GM19438 (cell line): ENCODE data around the gene MYH16.
"Not testable (repeated sequence)": the region's sequence is repeated elsewhere in the genome, so short reads cannot be mapped to it uniquely, and the experiment has no call there.

ENCODE experiments used
- ATAC-seq: cut with Tn5 transposase; IDR thresholded peaks from one replicate; pipeline ENCODE4 v1.9.1; 2021; ENCODE audit warnings: low read depth; ENCODE audit not compliant: unreplicated experiment

The MYH16 gene

DNA sequence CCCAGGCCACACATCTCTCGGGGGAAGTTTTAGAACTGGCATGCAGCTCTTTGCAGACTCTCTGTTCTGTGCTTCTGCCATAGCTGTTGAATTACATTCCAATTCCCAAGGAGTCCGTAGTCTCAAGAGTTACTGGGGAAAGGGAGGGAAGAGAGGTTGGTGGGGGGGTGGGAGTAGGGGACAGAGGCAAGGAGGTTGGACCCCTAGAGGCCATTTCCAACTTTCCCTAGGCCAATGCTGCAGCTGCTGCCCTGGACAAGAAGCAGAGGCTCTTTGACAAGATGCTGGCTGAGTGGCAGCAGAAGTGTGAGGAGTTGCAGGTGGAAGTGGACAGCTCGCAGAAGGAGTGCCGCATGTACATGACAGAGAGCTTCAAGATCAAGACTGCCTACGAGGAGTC is 23.8 kb downstream of the MYH16 start:
- no peak for ATAC-seq

DNA sequence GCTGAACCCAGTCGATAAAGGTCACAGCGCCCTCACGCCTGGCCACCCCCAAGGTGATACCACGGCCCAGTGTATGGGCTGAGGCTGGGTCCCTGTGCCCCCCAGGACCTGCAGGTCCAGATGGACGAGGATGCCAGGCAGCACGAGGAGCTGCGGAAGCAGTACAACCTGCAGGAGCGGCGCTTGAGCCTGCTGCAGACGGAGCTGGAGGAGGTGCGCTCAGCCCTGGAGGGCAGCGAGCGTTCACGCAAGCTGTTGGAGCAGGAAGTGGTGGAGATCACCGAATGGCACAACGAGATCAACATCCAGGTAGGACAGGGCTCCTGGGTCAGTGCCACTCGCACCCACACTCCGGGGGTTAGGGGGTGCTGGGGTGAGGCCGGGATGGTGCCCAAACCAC is 28.9 kb downstream of the MYH16 start:
- no peak for ATAC-seq

DNA sequence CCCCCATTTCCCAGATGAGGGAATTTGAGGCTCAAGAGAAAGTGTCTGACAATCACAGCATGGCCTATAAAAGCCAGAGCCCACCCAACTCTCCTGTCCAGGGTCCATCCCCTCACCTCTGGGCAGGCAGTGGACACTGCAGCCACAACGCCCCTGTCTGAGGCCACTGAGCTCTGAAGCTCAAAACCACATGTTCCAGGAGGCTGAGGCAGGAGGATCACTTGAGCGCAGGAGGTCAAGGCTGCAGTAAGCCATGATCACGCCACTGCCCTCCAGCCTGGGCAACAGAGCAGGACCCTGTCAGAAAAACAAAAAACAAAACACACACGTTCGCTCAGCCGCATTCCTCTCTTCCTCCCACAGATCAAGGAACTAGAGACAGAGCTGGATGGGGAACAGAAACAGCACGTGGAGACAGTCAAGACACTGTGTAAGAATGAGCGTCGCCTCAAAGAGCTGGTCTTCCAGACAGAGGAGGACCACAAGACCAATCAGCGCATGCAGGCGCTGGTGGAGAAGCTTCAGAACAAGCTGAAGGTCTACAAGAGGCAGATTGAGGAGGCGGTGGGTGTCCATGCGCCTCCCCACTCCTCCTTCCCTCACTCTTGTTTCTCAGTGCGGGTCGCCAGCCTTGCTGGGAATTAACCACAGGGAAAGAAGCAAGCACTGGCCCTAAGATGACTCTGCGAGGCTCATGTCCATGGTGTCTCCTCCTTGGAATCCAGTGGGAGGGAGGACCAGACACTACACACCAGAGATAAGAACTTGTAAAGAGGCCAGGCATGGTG is 33.0 kb downstream of the MYH16 start:
- no peak for ATAC-seq

DNA sequence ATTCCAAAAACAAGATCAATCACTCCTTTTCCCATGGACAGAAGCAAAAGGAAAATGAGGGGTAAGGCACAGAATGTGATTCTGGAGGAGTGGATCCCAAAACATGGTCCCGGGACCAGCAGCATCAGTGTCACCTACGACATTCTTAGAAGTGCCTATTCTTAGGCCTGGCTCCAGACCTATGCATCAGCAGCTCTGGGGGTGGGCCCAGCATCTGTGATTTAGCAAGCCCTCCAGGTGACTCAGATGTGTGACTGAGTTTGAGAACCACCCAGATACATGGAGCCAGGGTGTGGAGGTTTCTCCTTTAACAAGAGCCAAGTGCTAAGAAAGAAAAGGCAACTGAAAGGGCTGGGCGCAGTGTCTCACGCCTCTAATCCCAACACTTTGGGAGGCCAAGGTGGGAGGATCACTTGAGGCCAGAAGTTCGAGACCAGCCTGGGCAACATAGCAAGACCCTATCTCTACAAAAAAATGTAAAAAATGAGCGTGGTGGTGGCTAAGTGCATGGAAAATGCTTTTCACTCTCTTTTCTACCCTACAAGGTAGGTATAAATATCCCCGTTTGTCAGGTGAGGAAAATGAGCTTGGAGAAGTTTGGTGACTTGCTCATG is 35.9 kb downstream of the MYH16 start:
- no peak for ATAC-seq

DNA sequence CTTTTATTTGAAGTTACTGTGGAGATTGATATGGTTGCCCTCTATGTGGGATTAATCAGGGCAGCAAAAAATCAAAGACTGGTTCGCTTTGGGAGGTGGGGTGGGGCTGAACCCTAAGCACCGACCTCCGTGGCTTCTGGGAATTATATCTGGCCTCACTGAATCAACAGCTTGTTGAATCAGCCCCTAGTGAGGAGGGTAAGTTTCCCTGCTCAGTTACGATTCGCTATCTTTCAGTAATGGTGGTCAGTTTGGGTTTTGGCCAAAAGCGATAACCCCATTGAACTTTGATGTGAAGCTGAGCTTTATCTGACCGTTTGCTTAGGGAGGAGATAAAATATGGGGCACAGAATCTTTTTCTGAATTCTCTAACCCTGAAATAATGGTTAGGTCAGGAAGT is 36.5 kb downstream of the MYH16 start:
- ATAC-seq = no peak

DNA sequence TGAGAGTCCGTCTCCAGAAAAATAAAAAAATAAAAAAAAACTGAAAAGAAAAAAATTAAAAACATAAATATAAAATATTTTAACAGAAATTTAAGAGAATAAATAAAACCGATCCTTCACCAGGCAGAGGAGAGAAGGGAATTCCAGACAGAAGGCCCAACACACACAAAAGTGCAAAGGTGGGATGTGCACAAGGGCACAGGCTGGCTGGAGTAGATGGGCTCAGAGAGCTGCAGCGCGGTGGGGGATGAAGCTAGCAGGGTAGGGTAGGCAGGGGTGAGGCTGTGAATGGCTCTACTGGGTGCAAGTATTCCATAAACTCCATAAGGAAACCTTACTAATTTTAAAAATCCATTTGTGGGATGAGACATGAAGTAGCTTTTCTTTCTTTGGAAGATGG is 37.4 kb downstream of the MYH16 start:
- no peak for ATAC-seq

DNA sequence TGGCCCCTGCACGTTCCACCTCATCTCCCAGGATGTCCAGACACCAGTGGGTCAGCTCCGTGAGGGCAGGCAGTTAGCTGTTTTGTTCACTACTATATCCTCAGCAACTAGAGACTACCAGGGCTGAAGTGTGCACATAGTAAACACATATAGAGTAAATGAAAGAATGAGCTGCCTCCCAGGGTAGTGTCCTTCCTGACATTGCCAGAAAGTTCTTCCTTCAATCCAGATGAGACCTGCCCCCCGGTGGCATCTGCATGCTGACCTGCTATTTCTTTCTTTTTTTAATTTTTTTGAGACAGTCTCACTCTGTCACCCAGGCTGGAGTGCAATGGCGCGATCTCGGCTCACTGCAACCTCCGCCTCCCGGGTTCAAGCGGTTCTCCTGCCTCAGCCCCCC is 39.1 kb downstream of the MYH16 start:
- no peak for ATAC-seq

DNA sequence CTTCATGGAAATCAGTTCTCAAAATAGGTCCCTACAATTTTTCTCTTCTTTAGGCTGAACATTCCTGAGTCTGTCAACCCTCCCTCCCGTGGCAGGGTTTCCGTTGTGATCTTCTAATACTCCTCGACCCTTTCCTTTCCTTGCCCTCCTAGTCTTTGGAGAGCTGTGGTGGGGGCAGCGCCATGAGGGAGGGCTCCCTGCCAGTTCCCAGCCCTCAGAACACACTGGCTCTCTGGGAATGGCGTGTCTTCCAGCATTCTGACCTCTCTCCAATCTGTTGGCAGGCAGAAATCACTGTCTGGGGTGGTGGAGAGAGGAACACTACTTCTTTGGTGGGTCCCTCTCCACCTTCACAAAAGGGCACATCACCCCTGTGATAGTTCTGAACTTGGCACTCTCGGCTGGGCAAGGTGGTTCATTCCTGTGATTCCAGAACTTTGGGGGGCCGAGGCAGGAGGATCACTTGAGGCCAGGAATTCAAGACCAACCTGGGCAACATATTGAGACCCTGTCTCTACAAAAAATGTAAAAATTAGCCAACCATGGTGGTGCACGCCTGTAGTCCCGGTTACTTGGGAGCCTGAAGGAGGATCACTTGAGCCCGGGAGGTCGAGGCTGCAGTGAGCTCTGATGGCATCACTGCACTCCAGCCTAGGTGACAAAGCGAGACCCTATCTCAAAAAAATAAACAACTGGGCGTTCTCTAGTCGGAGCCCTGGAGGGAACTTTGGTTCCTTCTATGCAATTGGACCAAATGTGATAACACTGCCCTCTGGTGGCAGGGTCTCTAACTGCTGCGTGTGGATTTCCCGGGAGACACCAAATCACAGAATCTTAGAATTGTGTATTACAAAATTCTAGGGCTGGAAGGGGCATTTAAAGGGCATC is 39.9 kb downstream of the MYH16 start:
- no peak for ATAC-seq

DNA sequence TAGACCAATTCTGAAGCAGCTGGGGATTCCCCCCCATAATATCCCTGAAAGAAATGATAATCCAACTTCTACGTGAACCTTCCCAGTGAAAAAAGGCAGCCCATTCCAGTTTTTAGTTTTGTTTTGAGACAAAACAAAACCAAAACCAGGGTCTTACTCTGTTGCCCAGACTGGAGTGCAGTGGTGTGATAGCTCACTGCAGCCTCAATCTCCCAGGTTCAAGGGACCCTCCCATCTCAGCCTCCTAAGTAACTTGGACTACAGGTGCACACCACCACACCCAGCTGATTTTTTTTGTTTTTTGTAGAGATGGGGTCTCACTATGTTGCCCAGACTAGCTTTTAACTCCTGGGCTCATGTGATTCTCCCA is 40.5 kb downstream of the MYH16 start:
- no peak for ATAC-seq

DNA sequence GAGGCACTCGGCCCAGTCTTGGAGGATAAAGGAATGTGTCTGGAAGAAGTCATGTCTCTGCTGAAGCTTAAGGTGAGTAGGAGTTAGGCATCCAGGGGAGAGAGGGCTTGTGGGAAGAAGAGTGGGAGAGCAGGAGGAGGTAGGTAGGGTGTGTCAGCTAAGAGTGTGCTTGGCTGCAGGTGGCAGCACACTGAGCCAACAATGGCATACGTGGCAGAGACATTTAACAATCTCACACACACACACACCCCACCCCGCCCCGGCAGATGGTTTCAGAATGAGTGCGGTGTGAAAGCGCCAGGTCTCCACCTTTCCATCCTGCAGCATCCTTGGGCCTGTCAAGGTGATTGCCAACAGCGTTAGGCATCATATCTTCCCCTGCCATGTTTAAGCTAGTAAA is 41.9 kb downstream of the MYH16 start:
- ATAC-seq = no peak

DNA sequence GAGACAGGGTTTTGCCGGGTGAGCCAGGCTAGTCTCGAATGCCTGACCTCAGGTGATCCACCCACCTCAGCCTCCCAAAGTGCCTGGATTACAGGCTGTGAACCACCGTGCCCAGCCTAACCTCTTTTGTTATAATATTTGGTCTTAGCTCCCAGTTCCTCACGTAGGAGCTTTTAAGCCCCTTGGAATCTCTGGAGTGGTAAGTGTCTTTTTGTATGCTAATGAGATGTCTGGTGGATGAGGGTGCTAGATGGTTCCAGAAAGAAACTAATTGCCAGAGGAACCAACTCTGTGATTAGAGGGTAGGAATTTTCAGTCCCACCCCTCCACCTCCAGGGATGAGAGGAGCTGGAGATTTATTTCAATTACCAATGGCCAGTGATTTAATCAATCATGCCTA is 47.7 kb downstream of the MYH16 start:
- ATAC-seq = no peak

DNA sequence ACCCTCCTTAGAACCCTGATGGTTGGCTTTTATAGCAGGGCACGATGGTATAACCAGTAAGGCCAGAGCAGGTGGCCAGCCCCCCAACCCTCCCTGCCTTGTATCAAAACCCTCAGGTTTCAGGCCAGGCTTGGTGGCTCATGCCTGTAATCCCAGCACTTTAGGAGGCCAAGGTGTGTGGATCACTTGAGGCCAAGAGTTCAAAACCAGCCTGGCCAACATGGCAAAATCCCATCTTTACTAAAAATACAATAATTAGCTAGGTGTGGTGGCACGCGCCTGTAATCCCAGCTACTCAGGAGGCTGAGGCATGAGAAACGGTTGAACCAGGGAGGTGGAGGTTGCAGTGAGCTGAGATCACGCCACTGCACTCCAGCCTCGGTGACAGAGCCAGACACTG is 50.0 kb downstream of the MYH16 start:
- ATAC-seq = not testable (repeated sequence)

DNA sequence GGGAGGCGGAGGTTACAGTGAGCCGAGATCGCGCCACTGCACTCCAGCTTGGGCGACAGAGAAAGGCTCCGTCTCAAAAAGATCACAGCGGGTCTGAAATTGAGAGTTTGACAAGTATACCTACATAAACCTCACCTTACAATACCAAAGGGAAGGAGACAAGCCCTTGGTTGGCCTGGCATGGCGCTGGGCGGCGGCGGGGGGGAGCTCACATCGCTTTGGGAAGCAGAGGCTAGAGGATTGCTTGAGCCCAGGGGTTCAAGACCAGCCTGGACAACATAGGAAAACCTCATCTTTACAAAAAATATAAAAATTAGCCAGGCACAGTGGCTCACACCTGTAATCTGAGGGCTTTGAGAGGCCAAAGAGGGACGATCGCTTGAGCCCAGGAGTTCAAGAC is 51.9 kb downstream of the MYH16 start:
- no peak for ATAC-seq

DNA sequence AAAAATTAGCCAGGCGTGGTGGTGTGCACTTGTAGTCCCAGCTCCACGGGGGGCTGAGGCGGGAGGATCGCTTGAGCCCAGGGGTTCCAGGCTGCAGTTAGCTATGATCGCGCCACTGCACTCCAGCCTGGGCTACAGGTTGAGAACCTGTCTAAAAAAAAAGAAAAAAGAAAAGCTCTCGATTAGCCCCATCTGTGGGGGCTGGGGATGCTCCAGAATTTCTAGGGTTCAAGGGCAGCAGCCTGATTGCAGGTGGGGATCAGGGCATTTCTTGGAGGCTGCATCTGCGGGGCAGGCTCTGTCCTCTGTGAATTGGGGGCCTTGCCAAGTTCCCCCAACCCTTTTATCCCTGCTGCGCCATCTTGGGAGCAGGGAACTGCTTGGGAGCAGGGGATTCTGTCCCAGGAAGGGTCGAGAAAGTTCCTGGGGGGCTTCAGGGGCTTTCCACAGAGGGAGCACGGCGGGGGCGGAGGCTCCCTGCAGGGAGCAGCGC is 52.4 kb downstream of the MYH16 start:
- no peak for ATAC-seq

DNA sequence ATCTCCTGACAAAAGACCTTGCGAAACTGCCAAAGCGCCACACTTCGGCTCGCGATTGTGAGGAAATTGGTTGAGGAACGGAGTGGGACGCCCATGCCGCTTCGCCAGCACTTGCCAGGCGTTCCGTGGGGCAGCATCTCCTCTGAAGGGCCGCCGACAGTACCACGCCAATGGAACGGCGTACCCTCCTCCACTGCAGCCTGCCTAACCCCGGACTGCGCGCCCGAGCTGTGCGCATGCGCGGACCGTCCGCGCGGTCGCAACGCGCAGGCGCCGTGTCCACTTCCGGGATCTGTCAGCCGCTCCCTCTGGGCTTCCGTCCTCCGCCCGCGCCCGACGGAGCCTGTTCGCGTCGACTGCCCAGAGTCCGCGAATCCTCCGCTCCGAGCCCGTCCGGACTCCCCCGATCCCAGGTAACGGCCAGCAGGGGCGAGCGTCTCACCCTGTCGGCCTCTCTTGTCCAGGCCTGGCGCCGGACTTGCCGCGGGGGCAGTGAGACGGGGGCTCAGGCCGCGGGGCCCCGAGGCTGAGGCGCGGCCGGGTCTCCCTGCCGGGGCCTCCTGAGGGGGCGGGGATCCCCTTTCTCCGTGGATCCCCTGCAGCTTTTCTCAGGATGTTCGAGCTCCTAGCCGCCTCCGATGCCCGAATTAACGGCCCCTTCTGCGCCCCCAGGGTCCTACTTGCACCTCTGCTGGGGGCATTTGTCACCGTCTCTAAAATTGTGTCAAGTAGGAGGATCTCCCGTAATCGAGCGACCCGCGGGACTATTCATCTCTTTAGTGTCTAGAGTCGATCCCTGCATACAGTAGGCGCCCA is 53.2 kb downstream of the MYH16 start, which contains the start of gene ARPC1A:
Gene ARPC1A, plus strand, starts transcription at position 307 of the 816 bp plus-strand sequence. CDS start 7,456 bp downstream, outside the sequence.
- ATAC-seq = peak; percentile 88

DNA sequence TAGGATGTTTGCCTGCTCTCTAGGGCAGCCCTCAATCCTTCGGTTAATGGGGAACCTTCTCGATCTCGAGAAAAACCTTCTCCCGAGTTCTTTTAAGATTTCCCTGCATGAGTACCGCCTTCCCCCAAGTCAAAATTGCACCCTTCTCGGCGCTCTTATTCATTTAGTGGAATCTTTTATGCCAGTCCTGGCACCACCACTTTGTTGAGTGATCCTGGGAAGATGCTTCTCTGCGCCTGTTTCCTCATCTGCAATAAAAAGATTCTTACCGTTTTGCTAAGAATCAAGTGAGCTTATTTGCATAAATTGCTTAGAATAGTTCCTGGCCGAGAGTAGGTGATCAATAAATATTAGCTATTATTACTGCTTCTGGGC is 53.8 kb downstream of the MYH16 start:
- ATAC-seq = no peak

DNA sequence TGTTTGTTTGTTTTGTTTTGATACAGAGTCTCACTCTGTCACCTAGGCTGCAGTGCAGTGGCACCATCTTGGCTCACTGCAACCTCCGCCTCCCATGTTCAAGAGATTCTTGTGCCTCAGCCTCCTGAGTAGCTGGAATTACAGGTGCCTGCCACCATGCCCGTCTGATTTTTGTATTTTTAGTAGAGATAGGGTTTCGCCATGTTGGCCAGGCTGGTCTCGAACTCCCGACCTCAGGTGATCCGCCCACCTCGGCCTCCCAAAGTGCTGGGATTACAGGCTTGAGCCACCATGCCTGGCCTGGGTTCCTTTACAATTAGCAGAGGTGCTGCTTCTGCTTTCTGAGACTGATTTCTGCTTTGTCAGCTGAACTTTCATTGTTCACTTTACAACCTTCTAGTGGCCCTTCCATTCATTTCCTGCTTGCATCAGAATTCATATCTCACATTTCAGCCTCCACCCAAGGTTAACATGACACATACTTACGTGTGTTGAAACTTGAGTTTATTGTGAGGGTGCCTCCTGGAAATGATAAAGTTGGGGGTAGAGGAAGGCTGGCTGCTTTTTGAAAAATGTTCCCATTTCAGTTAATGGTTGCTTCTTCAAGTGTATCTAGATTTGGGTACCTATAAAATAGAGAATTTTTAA is 57.8 kb downstream of the MYH16 start:
- not testable (repeated sequence) for ATAC-seq

DNA sequence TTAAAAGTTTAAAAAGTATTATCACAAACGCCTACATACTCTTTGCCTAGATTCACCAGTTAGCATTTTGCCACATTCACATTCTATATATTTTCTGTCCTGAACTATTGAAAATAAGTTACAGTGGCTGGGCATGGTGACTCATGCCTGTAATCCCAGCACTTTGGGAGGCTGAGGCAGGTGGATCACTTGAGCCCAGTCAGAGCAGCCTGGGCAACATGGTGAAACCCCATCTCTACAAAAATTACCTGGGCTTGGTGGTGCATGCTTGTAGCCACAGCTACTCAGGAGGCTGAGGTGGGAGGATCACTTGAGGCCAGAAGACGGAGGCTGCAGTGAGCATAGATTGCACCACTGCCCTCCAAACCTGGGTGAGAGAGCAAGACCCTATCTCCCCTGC is 58.4 kb downstream of the MYH16 start:
- no peak for ATAC-seq

DNA sequence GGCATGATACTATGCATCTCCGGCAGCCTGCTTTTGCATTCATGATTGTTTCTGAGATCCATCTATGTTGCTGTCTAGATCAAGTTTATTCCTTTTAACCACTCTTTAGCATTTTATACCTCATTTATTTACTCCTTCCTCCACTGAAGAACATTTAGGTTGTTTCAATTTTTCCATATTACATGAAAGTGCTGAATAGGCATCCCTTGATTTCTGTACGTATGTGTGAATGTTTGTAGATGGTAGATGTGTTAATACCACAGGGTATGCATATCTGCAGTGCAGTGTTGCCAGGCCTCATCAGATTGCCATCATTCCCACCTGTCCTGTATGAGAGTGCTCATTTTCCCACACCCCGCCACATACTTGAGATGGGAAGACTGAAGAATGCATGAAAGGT is 67.0 kb downstream of the MYH16 start:
- no peak for ATAC-seq

DNA sequence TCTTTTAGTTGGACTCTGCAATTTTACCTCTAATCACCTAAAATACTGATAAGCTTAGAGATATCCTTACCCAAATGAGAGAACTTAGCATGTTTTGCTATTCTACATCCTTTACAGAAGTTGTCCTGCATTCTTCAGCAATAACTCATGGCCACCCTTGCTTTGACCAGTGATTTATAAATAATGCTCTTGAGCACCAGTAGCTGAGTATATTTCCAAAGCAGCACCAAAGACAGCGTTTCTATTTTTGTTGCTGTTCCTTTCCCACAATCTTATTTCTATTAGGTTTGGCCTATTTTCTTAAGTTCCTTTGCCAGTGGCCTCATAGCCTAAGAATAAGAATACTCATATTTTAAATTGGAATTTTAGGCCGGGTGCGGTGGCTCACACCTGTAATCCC is 68.0 kb downstream of the MYH16 start:
- ATAC-seq = no peak
